SK-N-SH (cell line): ENCODE measurements around the gene CEP152. TPM values are rescaled to one million over a fixed set of nuclear protein-coding genes. Genes with fewer than 3 reads are reported as not detected.

Experiments
- CTCF ChIA-PET: fragments of 300-600, 350-600 bp; formaldehyde crosslinking; extraction: SDS; loops from one replicate; lab custom pipeline; 2021; lab: Yijun Ruan, JAX
- POLR2A ChIA-PET: fragments of 350-600 bp; sonication (Branson Sonifier 250); formaldehyde crosslinking; extraction: SDS; loops from one replicate; lab custom pipeline; 2020; ENCODE audit warnings: antibody characterized with exemption, inconsistent platforms; lab: Yijun Ruan, JAX
- DNase-seq: peaks from one replicate; pipeline ENCODE4 v3.0.0; 2012
- H2AFZ ChIP-seq: fragments of 200-600 bp; sonication (generic); 2 replicates; pipeline ENCODE4 v1.8.1; 2016; ENCODE audit warnings: antibody characterized with exemption, mild to moderate bottlenecking, low read depth
- H3F3A ChIP-seq: fragments of 200-600 bp; sonication (generic); replicated peaks from 2 replicates; pipeline ENCODE3; 2016; ENCODE audit warnings: antibody characterized with exemption, mild to moderate bottlenecking; ENCODE audit not compliant: insufficient read depth
- H3K27ac ChIP-seq, 2 experiments: fragments of 200-500 bp in 1 of 2; fragments of 200-600 bp in 1 of 2; sonication (Bioruptor generic) in 1 of 2; sonication (generic), shearing (Covaris generic) in 1 of 2; 2 replicates each; pipeline versions ENCODE4 v1.5.1 to v1.6.1; 2014 to 2016; ENCODE audit warnings: low read depth in 2 of 2, inconsistent platforms in 1 of 2, low read length in 1 of 2, mild to moderate bottlenecking in 1 of 2, mixed read lengths in 1 of 2
- H3K27me3 ChIP-seq: fragments of 200-600 bp; sonication (generic), shearing (Covaris generic); 2 replicates; pipeline ENCODE4 v1.6.1; 2016; ENCODE audit warnings: mixed run types; ENCODE audit not compliant: insufficient read depth
- H3K36me3 ChIP-seq, 2 experiments: fragments of 200-500 bp in 1 of 2; fragments of 200-600 bp in 1 of 2; sonication (Bioruptor generic) in 1 of 2; sonication (generic) in 1 of 2; replicated peaks in 1 of 2; 2 replicates each; pipeline versions ENCODE3 to v1.5.1; 2014 to 2016; ENCODE audit warnings: low read length in 1 of 2, mild to moderate bottlenecking in 1 of 2; ENCODE audit not compliant: insufficient read depth in 2 of 2, control insufficient read depth in 1 of 2
- H3K4me1 ChIP-seq, 2 experiments: fragments of 200-500 bp in 1 of 2; fragments of 200-600 bp in 1 of 2; sonication (Bioruptor generic) in 1 of 2; sonication (generic), shearing (Covaris generic) in 1 of 2; 2 replicates each; pipeline versions ENCODE4 v1.5.1 to v1.6.1; 2014 to 2016; ENCODE audit warnings: low read depth in 1 of 2, low read length in 1 of 2, mixed run types in 1 of 2; ENCODE audit not compliant: insufficient read depth in 2 of 2, control insufficient read depth in 1 of 2
- H3K4me2 ChIP-seq: fragments of 200-600 bp; sonication (generic), shearing (Covaris generic); 2 replicates; pipeline ENCODE4 v1.6.1; 2017; ENCODE audit warnings: mixed run types
- H3K4me3 ChIP-seq, 2 experiments: fragments of 200-500 bp in 1 of 2; fragments of 200-600 bp in 1 of 2; sonication (Bioruptor generic) in 1 of 2; sonication (generic), shearing (Covaris generic) in 1 of 2; 2 replicates each; pipeline versions ENCODE4 v1.5.1 to v1.8.1; 2014 to 2016; ENCODE audit warnings: low read depth in 2 of 2, inconsistent platforms in 1 of 2, low read length in 1 of 2, mild to moderate bottlenecking in 1 of 2, mixed read lengths in 1 of 2, moderate library complexity in 1 of 2
- H3K79me2 ChIP-seq: fragments of 200-600 bp; sonication (generic); 2 replicates; pipeline ENCODE4 v1.8.1; 2017; ENCODE audit warnings: mild to moderate bottlenecking; ENCODE audit not compliant: insufficient read depth
- H3K9ac ChIP-seq: fragments of 200-600 bp; sonication (generic); 2 replicates; pipeline ENCODE4 v1.6.1; 2017; ENCODE audit warnings: mixed run types
- H3K9me2 ChIP-seq: fragments of 200-600 bp; sonication (generic); 2 replicates; pipeline ENCODE4 v1.6.1; 2017; ENCODE audit warnings: mixed run types
- H3K9me3 ChIP-seq: fragments of 200-600 bp; sonication (generic); 2 replicates; pipeline ENCODE4 v1.6.1; 2017; ENCODE audit warnings: mixed run types, mild to moderate bottlenecking, moderate library complexity
- H4K20me1 ChIP-seq: fragments of 200-600 bp; sonication (generic); 2 replicates; pipeline ENCODE4 v1.6.1; 2017; ENCODE audit warnings: mild to moderate bottlenecking, mixed run types; ENCODE audit not compliant: insufficient read depth
- CTCF ChIP-seq: fragments of 200-600 bp; sonication (generic); IDR thresholded peaks from 2 replicates; pipeline ENCODE4 v1.6.1; 2017; ENCODE audit warnings: antibody characterized with exemption, mild to moderate bottlenecking, moderate library complexity
- FOSL2 ChIP-seq: IDR thresholded peaks from 2 replicates; pipeline ENCODE4 v1.4.0; 2012; ENCODE audit warnings: low read depth, mild to moderate bottlenecking, moderate library complexity, borderline replicate concordance
- FOXJ3 ChIP-seq: sonication (generic); formaldehyde crosslinking; IDR thresholded peaks from 2 replicates; pipeline ENCODE4 v1.5.1; 2020; ENCODE audit warnings: mild to moderate bottlenecking, missing genetic modification reagents
- FOXM1 ChIP-seq: IDR thresholded peaks from 2 replicates; pipeline ENCODE4 v1.4.0; 2012; ENCODE audit warnings: low read depth, mild to moderate bottlenecking
- JUND ChIP-seq: IDR thresholded peaks from 2 replicates; pipeline ENCODE4 v1.4.0; 2012
- MEF2A ChIP-seq: IDR thresholded peaks from 2 replicates; pipeline ENCODE4 v1.4.0; 2012; ENCODE audit warnings: low read depth, borderline replicate concordance
- NFIC ChIP-seq: IDR thresholded peaks from 2 replicates; pipeline ENCODE4 v1.4.0; 2012; ENCODE audit warnings: borderline replicate concordance
- NRF1 ChIP-seq: IDR thresholded peaks from 2 replicates; pipeline ENCODE4 v1.6.1; 2012; ENCODE audit warnings: low read depth, mild to moderate bottlenecking, low read length
- PBX3 ChIP-seq: IDR thresholded peaks from 2 replicates; pipeline ENCODE4; 2012
- RAD21 ChIP-seq: IDR thresholded peaks from 2 replicates; pipeline ENCODE4 v1.6.1; 2012; ENCODE audit warnings: mild to moderate bottlenecking, low read length
- RCOR1 ChIP-seq: fragments of 150-350 bp; IDR thresholded peaks from 2 replicates; pipeline ENCODE4 v1.6.1; 2017; ENCODE audit warnings: antibody characterized with exemption, low read length
- SIN3A ChIP-seq: IDR thresholded peaks from 2 replicates; pipeline ENCODE4 v1.6.1; 2012; ENCODE audit warnings: low read depth, mild to moderate bottlenecking, low read length, moderate library complexity, borderline replicate concordance
- TCF12 ChIP-seq: IDR thresholded peaks from 2 replicates; pipeline ENCODE4 v1.4.0; 2012
- TEAD4 ChIP-seq: IDR thresholded peaks from 2 replicates; pipeline ENCODE4 v1.4.0; 2012; ENCODE audit warnings: mild to moderate bottlenecking, borderline replicate concordance; ENCODE audit not compliant: insufficient read depth
- WGBS: methylation state at CpG from one replicate; pipeline ENCODE4 v1.1.6; 2017; ENCODE audit warnings: low lambda C conversion rate; 5-methylcytosine and 5-hydroxymethylcytosine counted together
- polyA plus RNA-seq, 3 experiments: library from polyadenylated mRNA; depleted of rRNA; stranded (reverse); fragments of >200 nt; gene quantifications; 2 replicates each; pipeline ENCODE4 v1.2.3, GENCODE V29; 2012
- TF ChIP-seq, protein P1 (sequence below): IDR thresholded peaks from 2 replicates; pipeline ENCODE4 v1.4.0; 2012; ENCODE audit warnings: low read depth, borderline replicate concordance

The CEP152 gene
- polyA plus RNA-seq, 1 of the 3 experiments (the other 2 are of a cell fraction) = 0.71 TPM

GRCh38 chr15:48781481-48782081 is 29.3 kb downstream of the CEP152 start (continued):
- TF ChIP-seq CTCF = no peak
- no peak for TF ChIP-seq TCF12
- TF ChIP-seq, protein P1, sequence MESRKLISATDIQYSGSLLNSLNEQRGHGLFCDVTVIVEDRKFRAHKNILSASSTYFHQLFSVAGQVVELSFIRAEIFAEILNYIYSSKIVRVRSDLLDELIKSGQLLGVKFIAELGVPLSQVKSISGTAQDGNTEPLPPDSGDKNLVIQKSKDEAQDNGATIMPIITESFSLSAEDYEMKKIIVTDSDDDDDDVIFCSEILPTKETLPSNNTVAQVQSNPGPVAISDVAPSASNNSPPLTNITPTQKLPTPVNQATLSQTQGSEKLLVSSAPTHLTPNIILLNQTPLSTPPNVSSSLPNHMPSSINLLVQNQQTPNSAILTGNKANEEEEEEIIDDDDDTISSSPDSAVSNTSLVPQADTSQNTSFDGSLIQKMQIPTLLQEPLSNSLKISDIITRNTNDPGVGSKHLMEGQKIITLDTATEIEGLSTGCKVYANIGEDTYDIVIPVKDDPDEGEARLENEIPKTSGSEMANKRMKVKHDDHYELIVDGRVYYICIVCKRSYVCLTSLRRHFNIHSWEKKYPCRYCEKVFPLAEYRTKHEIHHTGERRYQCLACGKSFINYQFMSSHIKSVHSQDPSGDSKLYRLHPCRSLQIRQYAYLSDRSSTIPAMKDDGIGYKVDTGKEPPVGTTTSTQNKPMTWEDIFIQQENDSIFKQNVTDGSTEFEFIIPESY = no peak

DNA sequence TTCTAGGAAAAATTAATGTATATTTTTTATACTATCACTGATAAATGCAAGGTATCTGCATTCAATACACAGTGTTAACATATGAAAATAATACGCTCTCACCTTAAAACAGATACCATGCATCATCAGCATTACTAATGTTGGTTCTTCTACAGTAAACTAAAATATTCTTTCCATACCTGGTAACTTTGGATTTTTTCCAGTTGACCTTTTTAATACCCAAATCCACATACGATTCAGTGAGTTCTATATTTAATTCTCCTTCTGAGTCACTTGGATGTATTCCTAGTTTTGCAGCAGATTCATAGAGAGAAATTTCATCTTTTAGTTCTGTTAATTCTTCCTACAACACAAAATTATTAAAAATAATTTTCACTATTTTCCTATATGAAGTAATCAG is 29.9 kb downstream of the CEP152 start:
- CTCF ChIA-PET = no interaction called here
- Histone ChIP-seq H3K9me2 (no peaks in the 10 kb centered on the region), H3K9me3 (no peaks in the 10 kb centered on the region), H3K27ac (peak overlapping the region in 1 of 2 experiments; percentile 20; a peak in 2 of 4 replicates)
- 54% methylated on average over 2 of the region's 2 CpGs for WGBS
- TF ChIP-seq FOXM1 (no peak), TEAD4 (no peak), CTCF (no peak), SIN3A (no peak), FOSL2 (0 out of 2 replicates have a peak, but pooled peaks have one; percentile 21), TCF12 (0 out of 2 replicates have a peak, but pooled peaks have one; percentile 8), NFIC (peak; percentile 18; the same call in 1 of the 2 replicates), RAD21 (no peak), JUND (0 out of 2 replicates have a peak, but pooled peaks have one; percentile 10), NRF1 (no peak), RCOR1 (no peak), FOXJ3 (CRISPR knock-in tag) (no peak), MEF2A (peak; percentile 33; the same call in 1 of the 2 replicates), PBX3 (no peak)
- TF ChIP-seq, all 33 proteins: peak for 5
- Histone ChIP-seq H3K4me1 (no peaks in the 10 kb centered on the region), H3K9ac (no peak overlapping the region), H3K36me3 (peaks cover 44 to 72% of the 10 kb centered on the region in 2 experiments), H4K20me1 (no peaks in the 10 kb centered on the region), H3K4me2 (no peak overlapping the region), H3F3A (peaks cover 13% of the 10 kb centered on the region), H3K27me3 (no peaks in the 10 kb centered on the region), H3K79me2 (no peaks in the 10 kb centered on the region), H2AFZ (no peak overlapping the region), H3K4me3 (no peak overlapping the region)
- DNase-seq = no peak
- POLR2A ChIA-PET = no interaction called here
